Aorta (tissue), 5 donors: ENCODE data around the gene MLST8. TPM values are rescaled to one million over a fixed set of nuclear protein-coding genes. Genes with fewer than 3 reads are reported as not detected.

Source experiments
- ATAC-seq: fragments of 200-7000 bp; cut with Tn5 transposase; one replicate; pipeline ENCODE4 v1.9.1; 2022; ENCODE audit warnings: moderate library complexity; ENCODE audit not compliant: low FRiP score
- DNase-seq, 2 donors: peaks; one replicate each; pipeline ENCODE4 v3.0.0-alpha.2; 2020
- H3K27ac ChIP-seq, 2 donors: one replicate each; pipeline ENCODE4 v1.5.1; 2013; ENCODE audit warnings: low read length in 2 of 2, mild to moderate bottlenecking in 2 of 2, moderate library complexity in 2 of 2, control low read depth in 1 of 2, inconsistent platforms in 1 of 2, low read depth in 1 of 2
- H3K27me3 ChIP-seq, 2 donors: one replicate each; pipeline ENCODE4 v1.6.1; 2013; ENCODE audit warnings: control low read depth in 1 of 2, low read length in 1 of 2, mild to moderate bottlenecking in 1 of 2, moderate library complexity in 1 of 2; ENCODE audit not compliant: insufficient read depth in 2 of 2, control insufficient read depth in 1 of 2
- H3K36me3 ChIP-seq, 2 donors: one replicate each; pipeline ENCODE4 v1.6.1; 2013; ENCODE audit warnings: control low read depth in 1 of 2, low read length in 1 of 2, mild to moderate bottlenecking in 1 of 2; ENCODE audit not compliant: insufficient read depth in 2 of 2, control insufficient read depth in 1 of 2
- H3K4me1 ChIP-seq, 2 donors: one replicate each; pipeline ENCODE4 v1.6.1; 2013; ENCODE audit warnings: low read length in 2 of 2, control low read depth in 1 of 2, mild to moderate bottlenecking in 1 of 2, moderate library complexity in 1 of 2; ENCODE audit not compliant: insufficient read depth in 2 of 2, control insufficient read depth in 1 of 2
- H3K4me3 ChIP-seq, 2 donors: one replicate each; pipeline ENCODE4 v1.5.1; 2013; ENCODE audit warnings: low read length in 2 of 2, control low read depth in 1 of 2, mild to moderate bottlenecking in 1 of 2
- H3K9me3 ChIP-seq: one replicate; pipeline ENCODE4 v1.6.1; 2013; ENCODE audit warnings: mild to moderate bottlenecking, low read length; ENCODE audit not compliant: control insufficient read depth
- WGBS, 2 donors: extraction: QIAGEN DNeasy Blood & Tissue Kit; methylation state at CpG; one replicate each; pipeline ENCODE4 v1.1.7; 2013; 5-methylcytosine and 5-hydroxymethylcytosine counted together
- intact Hi-C, 2 donors: fragments of 100-400 bp; cut with DNase I; formaldehyde crosslinking; loops; one replicate each; pipeline versions ENCODE4 v1.14.2 to v1.15.0; 2022
- long read RNA-seq, 2 donors: library from polyadenylated mRNA; unstranded; transcript quantifications; one replicate each; pipeline ENCODE4 v2.0.0, GENCODE V29; 2020 to 2021
- polyA plus RNA-seq, 2 donors: library from polyadenylated mRNA; stranded (reverse); fragments of 200-250 nt; gene quantifications; one replicate each; pipeline ENCODE4 v1.2.3, GENCODE V29; 2013
- total RNA-seq, 2 donors: library from RNA; stranded (reverse); fragmentation: NEBNext Ultra II Directional; extraction: Animal tissue kit (Norgen Biotek cat#: 25700); gene quantifications; one replicate each; pipeline ENCODE4 v1.2.1, GENCODE V29; 2021
- donor health status: healthy with polysubstance abuse.
- donor health status: Bipolar disorder and iron deficiency.
- donor health status: DM: no; HTN: no; CAD: no.
- donor health status: DM: no; HTN: no; CAD: no.
- donor health status: DM: yes; HTN: yes; CAD: no.

MLST8 gene, protein sequence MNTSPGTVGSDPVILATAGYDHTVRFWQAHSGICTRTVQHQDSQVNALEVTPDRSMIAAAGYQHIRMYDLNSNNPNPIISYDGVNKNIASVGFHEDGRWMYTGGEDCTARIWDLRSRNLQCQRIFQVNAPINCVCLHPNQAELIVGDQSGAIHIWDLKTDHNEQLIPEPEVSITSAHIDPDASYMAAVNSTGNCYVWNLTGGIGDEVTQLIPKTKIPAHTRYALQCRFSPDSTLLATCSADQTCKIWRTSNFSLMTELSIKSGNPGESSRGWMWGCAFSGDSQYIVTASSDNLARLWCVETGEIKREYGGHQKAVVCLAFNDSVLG
- total RNA-seq = 10 to 100 TPM; 14.1 to 19.9 TPM
- polyA plus RNA-seq = 10 to 100 TPM; 23.7 to 50.7 TPM
- long read RNA-seq, donor 1, transcript MLST8-230 (8 exons, 2,116 nt) = minor isoform, 5 of 115 reads
- long read RNA-seq, donor 1, transcript MLST8-203 (9 exons, 1,691 nt) = minor isoform, 15 of 115 reads
- long read RNA-seq, donor 1, transcript MLST8-215 (9 exons, 1,861 nt) = minor isoform, 20 of 115 reads
- long read RNA-seq, donor 1, transcript MLST8-232 (9 exons, 1,870 nt) = major isoform, 26 of 115 reads
- long read RNA-seq, donor 1, partial matches to known transcripts = 9 of 115 reads
- long read RNA-seq, donor 1, other reads (novel, unspliced or antisense) = 31 of 115 reads
- long read RNA-seq, donor 2, transcript MLST8-203 (9 exons, 1,691 nt) = major isoform, 6 of 36 reads
- long read RNA-seq, donor 2, transcript MLST8-215 (9 exons, 1,861 nt) = minor isoform, 5 of 36 reads
- long read RNA-seq, donor 2, partial matches to known transcripts = 7 of 36 reads
- long read RNA-seq, donor 2, other reads (novel, unspliced or antisense) = 7 of 36 reads

DNA sequence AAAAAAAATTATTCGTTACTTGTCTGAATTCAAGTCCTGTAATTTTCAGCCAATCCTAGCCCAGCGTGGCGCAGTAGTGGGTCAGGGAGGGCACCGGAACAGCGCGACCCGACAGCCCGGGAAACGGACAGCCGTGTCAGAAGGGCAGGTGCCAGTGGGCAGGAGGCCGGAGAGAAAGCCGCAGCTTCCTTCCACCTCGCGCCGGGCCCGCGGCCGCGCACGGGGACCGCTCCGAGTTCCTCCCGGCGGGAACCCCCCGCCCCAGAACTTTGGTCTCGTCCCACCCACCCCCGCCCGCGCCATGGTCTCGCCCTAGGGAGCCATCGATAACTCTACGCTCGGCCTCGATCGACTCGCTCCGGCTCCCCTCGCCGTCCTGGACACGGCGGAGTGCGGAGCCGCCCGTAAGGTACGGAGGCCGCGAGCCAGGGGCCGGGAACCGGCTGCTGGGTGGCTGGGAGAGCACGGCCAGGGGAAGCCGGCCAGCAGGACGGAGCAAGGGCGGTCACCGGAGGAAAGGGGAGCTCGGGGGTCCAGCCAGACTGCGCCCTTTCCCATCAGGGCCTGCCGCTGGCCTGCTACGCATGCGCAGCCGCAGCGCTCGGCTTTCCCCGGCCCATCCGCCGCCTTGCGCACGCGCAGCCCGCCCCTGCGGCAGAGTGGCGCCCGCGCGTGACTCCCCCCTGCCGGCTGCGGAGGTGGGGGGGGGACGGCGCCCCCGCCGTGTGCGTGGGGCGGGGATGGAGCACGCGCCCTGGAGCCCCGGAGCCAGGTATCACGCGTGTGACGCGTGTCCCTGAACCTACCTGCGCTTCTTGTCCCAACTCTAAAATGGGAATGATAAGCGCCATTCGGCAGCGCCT lies at the start of gene MLST8:
Gene MLST8, plus strand, starts transcription at position 351 of the 863 bp plus-strand sequence. CDS start 632 bp downstream, outside the sequence.
- no peaks in the 10 kb centered on the region for H3K9me3 ChIP-seq
- ATAC-seq (peak; percentile 95), DNase-seq (peak; percentile 92 to 95)
- peak within 1 kb of the TSS; percentile 16 to 90 for H3K27ac ChIP-seq
- intact Hi-C loops = no loop called here
- H3K4me1 ChIP-seq = no peaks in the 10 kb centered on the region
- 1% methylated on average over 77 to 93 of the region's 93 CpGs for WGBS, 2 donors
- H3K27me3 ChIP-seq = no peaks in the 10 kb centered on the region
- H3K4me3 ChIP-seq = peak within 1 kb of the TSS; percentile 48 to 70
- H3K36me3 ChIP-seq = no peaks in the 10 kb centered on the region

DNA sequence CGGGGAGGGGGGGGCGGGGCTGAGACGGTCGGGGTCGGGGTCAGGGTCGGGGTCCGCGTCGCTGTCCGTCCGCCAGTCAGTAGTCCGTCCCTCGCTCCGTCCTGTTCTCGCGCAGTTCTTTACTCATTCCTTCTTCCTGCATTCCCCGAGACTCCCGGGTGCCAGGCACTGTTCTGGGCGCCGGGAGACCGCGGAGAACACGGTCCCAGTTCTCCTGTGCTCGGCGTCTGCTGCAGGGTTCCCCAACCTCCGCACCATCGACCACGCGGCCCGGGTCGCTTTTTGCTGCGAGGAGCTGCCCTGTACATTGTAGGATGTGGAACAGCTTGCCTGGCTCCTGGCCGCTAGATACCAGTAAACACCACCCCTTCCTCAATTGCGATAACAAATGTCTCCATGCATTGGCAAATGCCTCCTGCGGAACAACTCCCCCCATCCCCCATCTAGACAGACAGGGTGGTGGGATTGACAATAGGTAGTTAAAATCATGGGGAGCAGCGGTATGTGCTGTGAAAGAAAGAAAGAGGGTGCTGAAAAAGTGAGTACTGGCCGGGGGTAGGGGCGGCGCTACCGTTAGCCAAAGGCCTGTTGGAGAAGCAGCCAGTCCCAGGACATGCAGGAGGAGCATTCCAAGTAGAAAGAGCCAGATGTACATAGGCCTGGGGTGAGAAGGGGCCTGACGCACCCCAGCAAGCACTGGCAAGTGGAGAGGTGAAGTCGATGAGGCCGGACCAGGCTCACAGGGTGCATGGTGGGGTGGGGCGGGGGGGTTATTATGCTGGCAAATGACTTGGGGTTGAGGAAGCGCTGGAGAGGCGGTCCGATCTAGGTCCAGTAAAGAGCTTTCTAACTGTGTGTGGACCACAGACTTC lies 49.0 kb upstream of the MLST8 start:
- Histone ChIP-seq H3K27me3 (no peaks in the 10 kb centered on the region), H3K9me3 (no peaks in the 10 kb centered on the region), H3K4me3 (peak overlapping the region; percentile 50 to 56), H3K4me1 (no peaks in the 10 kb centered on the region), H3K27ac (peak overlapping the region in 1 of 2 donors; percentile 33), H3K36me3 (no peaks in the 10 kb centered on the region)
- intact Hi-C loops = loop anchor here (1.0 to 10.0 kb wide), 2 partner anchors 67 to 99 kb away; partner anchors contain the start of genes E4F1 (in 1 of the 2) and ECI1 (in 1 of the 2)
- ATAC-seq = no peak
- 4 to 5% methylated on average over 41 to 47 of the region's 47 CpGs for WGBS, 2 donors
- DNase-seq = peak; percentile 58 to 78

DNA sequence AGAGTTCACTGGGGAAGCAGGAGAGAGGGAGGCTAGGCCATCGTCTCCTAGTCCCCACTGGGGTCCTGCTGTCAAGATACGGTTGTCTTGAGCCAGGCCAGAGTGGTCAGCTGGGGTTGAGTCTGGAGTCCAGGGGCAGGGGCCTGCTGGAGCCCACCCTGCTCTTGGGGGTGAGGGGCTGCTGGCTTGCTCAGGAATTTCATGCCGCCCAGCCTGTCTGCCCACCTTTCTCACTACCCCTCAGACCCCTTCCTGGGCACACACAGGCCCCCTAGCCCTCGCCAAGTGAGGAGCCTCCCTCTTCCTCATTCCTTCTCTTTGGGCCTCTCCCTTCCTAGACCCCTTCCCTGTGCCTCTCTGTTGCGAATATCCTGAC lies 48.4 kb upstream of the MLST8 start:
- no peaks in the 10 kb centered on the region for H3K27me3 ChIP-seq

DNA sequence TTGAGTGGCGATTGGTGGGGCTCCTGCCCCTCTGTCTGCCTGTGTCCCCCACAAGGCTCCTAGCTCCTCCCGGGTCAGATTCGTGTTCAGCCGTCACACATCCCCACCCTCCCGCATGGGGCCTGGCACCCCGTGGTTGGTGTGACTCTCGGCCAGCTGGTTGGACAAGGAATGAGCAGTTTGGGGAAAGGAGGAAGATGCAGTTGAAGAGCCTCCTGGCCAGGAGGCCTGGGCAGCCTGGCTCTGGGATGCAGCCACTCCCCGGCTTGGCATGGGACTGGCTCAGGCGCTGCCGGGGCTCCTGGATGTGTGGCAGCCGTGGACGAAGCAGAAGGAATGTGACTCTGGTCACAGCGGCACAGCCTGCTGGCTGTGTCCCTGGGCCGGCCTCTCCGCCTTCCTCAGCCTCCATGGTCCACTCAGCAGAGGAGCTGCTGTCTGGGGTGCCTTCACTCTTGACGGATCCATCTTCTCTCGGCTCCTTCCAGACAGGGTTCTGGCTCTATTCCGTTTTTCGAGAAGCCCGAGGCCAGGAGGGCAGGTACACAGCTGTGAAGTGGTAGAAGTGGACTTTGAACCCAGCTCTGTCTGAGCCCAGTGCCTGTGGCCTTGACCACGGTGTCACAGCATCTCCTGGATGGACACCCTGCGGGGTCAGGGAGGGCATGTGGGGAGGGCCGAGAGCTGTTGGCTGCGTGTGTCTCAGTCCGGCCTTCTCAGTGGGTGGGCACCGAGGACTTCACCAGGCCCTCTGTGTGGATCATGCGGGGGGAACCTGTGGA lies 47.6 kb upstream of the MLST8 start:
- DNase-seq (peak in 1 of 2 donors; percentile 49), ATAC-seq (no peak)
- Histone ChIP-seq H3K9me3 (no peaks in the 10 kb centered on the region), H3K27ac (no peak overlapping the region), H3K4me3 (no peak overlapping the region), H3K36me3 (no peaks in the 10 kb centered on the region), H3K4me1 (no peaks in the 10 kb centered on the region), H3K27me3 (no peaks in the 10 kb centered on the region)
- 80 to 84% methylated on average over 27 of the region's 27 CpGs for WGBS, 2 donors
- intact Hi-C loops = loop anchor here in 1 of 2 donors (10.0 kb wide), 1 partner anchor 97 kb away; the partner anchor contains the start of gene ECI1

More for the DNA sequence above, 48.4 kb upstream of the MLST8 start:
- no peak overlapping the region for H3K4me3 ChIP-seq
- no peaks in the 10 kb centered on the region for H3K9me3 ChIP-seq
- intact Hi-C loops = loop anchor here in 1 of 2 donors (10.0 kb wide), 1 partner anchor 98 kb away; the partner anchor contains the start of gene ECI1
- no peak overlapping the region for H3K27ac ChIP-seq
- 65 to 69% methylated on average over 5 of the region's 5 CpGs for WGBS, 2 donors
- DNase-seq (no peak), ATAC-seq (no peak)
- no peaks in the 10 kb centered on the region for H3K4me1 ChIP-seq
- H3K36me3 ChIP-seq = no peaks in the 10 kb centered on the region

DNA sequence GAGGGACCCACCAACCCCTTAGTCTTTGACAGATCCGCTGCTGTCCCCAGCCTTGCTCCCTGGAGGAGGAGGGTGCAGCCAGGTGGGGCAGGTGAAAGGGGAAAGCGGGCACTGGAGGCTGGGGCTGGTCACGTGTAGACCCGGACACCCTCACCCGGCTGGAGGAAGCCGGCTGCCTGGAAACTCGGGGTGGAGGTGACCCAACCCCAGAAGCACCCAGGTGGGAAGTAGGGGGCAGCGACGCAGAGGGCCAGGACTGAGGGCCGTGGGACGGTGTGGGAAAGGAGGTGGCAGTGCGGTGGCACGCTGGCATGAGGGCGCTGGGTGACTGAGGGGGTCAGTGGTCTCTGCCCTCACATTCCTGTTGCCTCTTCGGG lies 47.0 kb upstream of the MLST8 start:
- H3K4me3 ChIP-seq = no peak overlapping the region
- no peaks in the 10 kb centered on the region for H3K9me3 ChIP-seq
- no peaks in the 10 kb centered on the region for H3K27me3 ChIP-seq
- no peaks in the 10 kb centered on the region for H3K4me1 ChIP-seq
- no peak for DNase-seq
- intact Hi-C loops = loop anchor here in 1 of 2 donors (10.0 kb wide), 1 partner anchor 97 kb away; the partner anchor contains the start of gene ECI1
- H3K36me3 ChIP-seq = no peaks in the 10 kb centered on the region
- H3K27ac ChIP-seq = no peak overlapping the region
- WGBS, 2 donors = 86 to 88% methylated on average over 15 of the region's 15 CpGs
- no peak for ATAC-seq

DNA sequence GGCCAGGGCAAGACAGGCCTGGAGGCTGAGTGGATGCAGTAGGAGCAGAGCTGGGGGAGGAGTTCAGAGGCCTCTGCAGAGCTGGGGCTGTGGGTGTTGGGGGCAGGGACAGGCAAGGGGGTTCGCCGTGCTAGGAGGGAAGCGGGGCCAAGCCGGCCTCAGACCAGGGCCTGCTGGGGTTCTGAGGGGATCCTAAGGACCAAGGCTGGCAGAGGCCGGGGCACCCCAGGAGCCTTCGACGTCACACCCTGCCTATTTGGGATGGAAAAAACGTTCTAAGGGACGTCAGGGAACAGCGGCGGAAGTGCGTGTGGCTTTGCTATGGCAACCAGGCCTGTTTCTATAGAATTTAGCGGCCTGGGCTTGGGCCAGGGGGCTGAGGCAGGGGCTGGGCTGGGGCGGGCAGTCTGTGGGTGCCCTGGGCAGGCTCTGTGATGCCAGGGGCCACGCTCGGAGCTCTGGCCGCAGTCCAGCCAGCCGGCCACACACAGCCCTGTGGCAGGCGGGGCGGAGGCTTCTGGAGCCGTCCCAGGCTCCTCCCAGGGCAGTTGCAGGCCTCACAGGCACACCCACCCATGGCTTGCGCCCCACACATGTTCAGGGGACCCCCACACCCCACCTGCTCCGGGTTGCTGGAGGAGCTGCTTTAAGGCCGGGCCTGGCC lies 45.9 kb upstream of the MLST8 start:
- no peaks in the 10 kb centered on the region for H3K4me1 ChIP-seq
- intact Hi-C loops = loop anchor here in 1 of 2 donors (10.0 kb wide), 1 partner anchor 95 kb away; the partner anchor contains the start of gene ECI1
- no peaks in the 10 kb centered on the region for H3K27me3 ChIP-seq
- DNase-seq (peak; percentile 70 to 83), ATAC-seq (peak; percentile 31)
- H3K27ac ChIP-seq = no peak overlapping the region
- H3K36me3 ChIP-seq = no peaks in the 10 kb centered on the region
- H3K9me3 ChIP-seq = no peaks in the 10 kb centered on the region
- WGBS, 2 donors = 35 to 40% methylated on average over 21 to 24 of the region's 24 CpGs
- no peak overlapping the region for H3K4me3 ChIP-seq
